ENCODE results near the gene WBP4. TPM values are rescaled to one million over a fixed set of nuclear protein-coding genes. Genes with fewer than 3 reads are reported as not detected.
A peak's percentile ranks its signal among the peaks of the same experiment; 100 is the strongest.

WBP4 gene
- total and polyA plus RNA-seq, 2 of the 13 experiments (the other 11 are each of a cell fraction or from before 2014, with no cell fraction given), result 6.7 to 11.7 TPM

DNA sequence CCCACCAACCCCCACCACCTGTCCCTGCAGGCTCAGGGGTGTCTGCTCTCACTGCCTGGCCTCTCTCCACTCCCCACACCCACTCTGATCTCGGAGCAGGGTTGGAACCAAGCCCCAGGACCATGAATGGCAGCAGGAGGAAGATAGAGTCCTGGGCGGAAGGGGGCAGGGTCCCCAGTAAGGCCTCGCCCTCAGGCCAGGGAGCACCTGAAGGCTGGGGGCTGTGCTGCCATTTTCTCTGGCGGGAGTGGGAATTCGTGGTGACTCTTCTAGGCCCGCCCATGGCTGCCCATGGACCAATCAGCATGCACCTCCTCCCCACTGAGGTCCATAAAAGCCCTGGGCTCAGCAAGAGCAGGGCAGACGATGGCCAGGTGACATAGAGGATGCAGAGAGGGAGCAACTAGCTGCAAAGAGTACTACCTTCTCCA, 46.3 kb downstream of the WBP4 start (continued):
- TF ChIP-seq, protein P1, sequence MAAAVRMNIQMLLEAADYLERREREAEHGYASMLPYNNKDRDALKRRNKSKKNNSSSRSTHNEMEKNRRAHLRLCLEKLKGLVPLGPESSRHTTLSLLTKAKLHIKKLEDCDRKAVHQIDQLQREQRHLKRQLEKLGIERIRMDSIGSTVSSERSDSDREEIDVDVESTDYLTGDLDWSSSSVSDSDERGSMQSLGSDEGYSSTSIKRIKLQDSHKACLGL (CRISPR knock-in tag; IDR thresholded peaks at IDR 0.05), result no peak
- TF ChIP-seq MXI1 (IDR thresholded peaks at IDR 0.05; ENCODE audit: borderline replicate concordance, low read depth, low read length), result no peak
- TF ChIP-seq, protein P2, sequence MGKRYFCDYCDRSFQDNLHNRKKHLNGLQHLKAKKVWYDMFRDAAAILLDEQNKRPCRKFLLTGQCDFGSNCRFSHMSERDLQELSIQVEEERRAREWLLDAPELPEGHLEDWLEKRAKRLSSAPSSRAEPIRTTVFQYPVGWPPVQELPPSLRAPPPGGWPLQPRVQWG (CRISPR knock-in tag; IDR thresholded peaks at IDR 0.05; ENCODE audit: borderline replicate concordance, low read depth), result no peak
- TF ChIP-seq DR1 (CRISPR knock-in tag; IDR thresholded peaks at IDR 0.05), result peak; percentile 98
- TF ChIP-seq TFAP4 (IDR thresholded peaks at IDR 0.05; ENCODE audit: borderline replicate concordance, low read depth), result no peak
- 0 out of 2 replicates have a peak, but pooled peaks have one; percentile 48 for TF ChIP-seq ZFP91 (CRISPR knock-in tag; IDR thresholded peaks at IDR 0.05; ENCODE audit: borderline replicate concordance)
- peak; percentile 25; the same call in 1 of the 2 replicates for TF ChIP-seq FOSL2 (CRISPR knock-in tag; IDR thresholded peaks at IDR 0.05)
- peak; percentile 56; the same call in 1 of the 2 replicates for TF ChIP-seq ZFY (CRISPR knock-in tag; IDR thresholded peaks at IDR 0.05)
- TF ChIP-seq ZNF687 (CRISPR knock-in tag; IDR thresholded peaks at IDR 0.05), result peak; percentile 74
- no peak for TF ChIP-seq CBX2 (IDR thresholded peaks at IDR 0.05; ENCODE audit: low read depth, low read length)
- TF ChIP-seq CBX2 (CRISPR knock-in tag; IDR thresholded peaks at IDR 0.05; ENCODE audit: low read depth), result no peak
- peak; percentile 93 to 94 for TF ChIP-seq POLR2A (IDR thresholded peaks at IDR 0.05; ENCODE audit: insufficient read depth in 1 of 2, low read depth in 2 of 2, low read length in 2 of 2)
- TF ChIP-seq ELF1 (CRISPR knock-in tag; IDR thresholded peaks at IDR 0.05), result no peak
- no peak for TF ChIP-seq KMT2B (CRISPR knock-in tag; IDR thresholded peaks at IDR 0.05)
- TF ChIP-seq, protein P3, sequence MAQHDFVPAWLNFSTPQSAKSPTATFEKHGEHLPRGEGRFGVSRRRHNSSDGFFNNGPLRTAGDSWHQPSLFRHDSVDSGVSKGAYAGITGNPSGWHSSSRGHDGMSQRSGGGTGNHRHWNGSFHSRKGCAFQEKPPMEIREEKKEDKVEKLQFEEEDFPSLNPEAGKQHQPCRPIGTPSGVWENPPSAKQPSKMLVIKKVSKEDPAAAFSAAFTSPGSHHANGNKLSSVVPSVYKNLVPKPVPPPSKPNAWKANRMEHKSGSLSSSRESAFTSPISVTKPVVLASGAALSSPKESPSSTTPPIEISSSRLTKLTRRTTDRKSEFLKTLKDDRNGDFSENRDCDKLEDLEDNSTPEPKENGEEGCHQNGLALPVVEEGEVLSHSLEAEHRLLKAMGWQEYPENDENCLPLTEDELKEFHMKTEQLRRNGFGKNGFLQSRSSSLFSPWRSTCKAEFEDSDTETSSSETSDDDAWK (CRISPR knock-in tag; IDR thresholded peaks at IDR 0.05), result no peak
- TF ChIP-seq MED13 (CRISPR knock-in tag; IDR thresholded peaks at IDR 0.05), result no peak
- TF ChIP-seq TERF1 (CRISPR knock-in tag; IDR thresholded peaks at IDR 0.05), result no peak
- no peak for TF ChIP-seq ZBTB43 (CRISPR knock-in tag; conservative IDR thresholded peaks at IDR 0.05)

Measured in HepG2 (cell line).